Upper lobe of right lung (tissue), 1 donor: ENCODE data around the gene FKBP1B. TPM values are rescaled to one million over a fixed set of nuclear protein-coding genes. Genes with fewer than 3 reads are reported as not detected.
"Not testable (repeated sequence)": the region's sequence is repeated elsewhere in the genome, so short reads cannot be mapped to it uniquely, and the experiment has no call there.

ENCODE experiments used
- ATAC-seq: fragments of 200-7000 bp; cut with Tn5 transposase; one replicate; pipeline ENCODE4 v1.9.1; 2020; ENCODE audit warnings: mild to moderate bottlenecking, moderate library complexity
- DNase-seq: peaks from one replicate; pipeline ENCODE4 v3.0.0-alpha.2; 2020
- H3K27ac ChIP-seq: fragments of 200-600 bp; one replicate; pipeline ENCODE4 v1.8.0; 2022
- H3K27me3 ChIP-seq: fragments of 200-600 bp; one replicate; pipeline ENCODE4 v1.8.0; 2022; ENCODE audit warnings: mild to moderate bottlenecking
- H3K36me3 ChIP-seq: fragments of 200-600 bp; one replicate; pipeline ENCODE4 v1.8.0; 2022
- H3K4me1 ChIP-seq: fragments of 200-600 bp; one replicate; pipeline ENCODE4 v1.8.0; 2022
- H3K4me3 ChIP-seq: fragments of 200-600 bp; one replicate; pipeline ENCODE4 v1.8.0; 2022; ENCODE audit warnings: mild to moderate bottlenecking
- H3K9me3 ChIP-seq: fragments of 200-600 bp; one replicate; pipeline ENCODE4 v1.8.0; 2022
- CTCF ChIP-seq: fragments of 200-600 bp; IDR thresholded peaks from one replicate; pipeline ENCODE4 v1.8.0; 2022; ENCODE audit warnings: antibody characterized with exemption
- intact Hi-C: fragments of 100-400 bp; cut with DNase I; formaldehyde crosslinking; loops from one replicate; pipeline ENCODE4 v1.11.0; 2022
- total RNA-seq: library from RNA; stranded (reverse); fragmentation: NEBNext Ultra II Directional; extraction: Animal tissue kit (Norgen Biotek cat#: 25700); gene quantifications from one replicate; pipeline ENCODE4 v1.2.1, GENCODE V29; 2021
- donor health status: DM: no; HTN: yes; CAD: no; lungs with severe emphysema.

The FKBP1B gene
- total RNA-seq, 1 donor from 2014 or later = 13.2 TPM

- no peaks in the 10 kb centered on the region for H3K4me1 ChIP-seq
- intact Hi-C loops = no loop called here
- no peaks in the 10 kb centered on the region for H3K27me3 ChIP-seq
- no peaks in the 10 kb centered on the region for H3K9me3 ChIP-seq
- no peak for TF ChIP-seq CTCF
- DNase-seq (no peak), ATAC-seq (no peak)
- no peak overlapping the region for H3K27ac ChIP-seq
- H3K4me3 ChIP-seq = no peak overlapping the region
- H3K36me3 ChIP-seq = peaks cover 14% of the 10 kb centered on the region
Observed at GRCh38 chr2:24024996-24025663, 24.4 kb upstream of the FKBP1B start.

GRCh38 chr2:24026233-24026632, 23.3 kb upstream of the FKBP1B start:
- H3K36me3 ChIP-seq = peaks cover 25% of the 10 kb centered on the region
- H3K4me1 ChIP-seq = no peaks in the 10 kb centered on the region
- intact Hi-C loops = no loop called here
- TF ChIP-seq CTCF = no peak
- H3K9me3 ChIP-seq = no peaks in the 10 kb centered on the region
- no peaks in the 10 kb centered on the region for H3K27me3 ChIP-seq
- no peak for DNase-seq
- no peak for ATAC-seq
- no peak overlapping the region for H3K27ac ChIP-seq
- H3K4me3 ChIP-seq = no peak overlapping the region

- no peaks in the 10 kb centered on the region for H3K4me1 ChIP-seq
- intact Hi-C loops = no loop called here
- no peak overlapping the region for H3K27ac ChIP-seq
- DNase-seq (no peak), ATAC-seq (no peak)
- no peaks in the 10 kb centered on the region for H3K9me3 ChIP-seq
- no peaks in the 10 kb centered on the region for H3K27me3 ChIP-seq
- TF ChIP-seq CTCF = no peak
- no peak overlapping the region for H3K4me3 ChIP-seq
- peaks cover 34% of the 10 kb centered on the region for H3K36me3 ChIP-seq
Observed at GRCh38 chr2:24038786-24039499, 10.6 kb upstream of the FKBP1B start.

GRCh38 chr2:24040511-24040910, 9.0 kb upstream of the FKBP1B start:
- no peak for TF ChIP-seq CTCF
- DNase-seq = no peak
- Histone ChIP-seq H3K27me3 (no peaks in the 10 kb centered on the region), H3K27ac (no peak overlapping the region), H3K9me3 (no peaks in the 10 kb centered on the region), H3K36me3 (peaks cover 34% of the 10 kb centered on the region), H3K4me1 (no peaks in the 10 kb centered on the region), H3K4me3 (no peak overlapping the region)
- ATAC-seq = no peak
- intact Hi-C loops = no loop called here

GRCh38 chr2:24043133-24043532, 6.4 kb upstream of the FKBP1B start:
- H3K4me3 ChIP-seq, DNase-seq, H3K27ac ChIP-seq, H3K9me3 ChIP-seq, H3K4me1 ChIP-seq, H3K27me3 ChIP-seq, ATAC-seq, intact Hi-C loops: not testable (repeated sequence)
- H3K36me3 ChIP-seq = peaks cover 13% of the 10 kb centered on the region
